ENCODE data around the gene SYT2. TPM values are rescaled to one million over a fixed set of nuclear protein-coding genes. Genes with fewer than 3 reads are reported as not detected.

The SYT2 gene
- total and polyA plus RNA-seq, 5 donors from 2014 or later: 0.05 TPM; not detected in 3

DNA sequence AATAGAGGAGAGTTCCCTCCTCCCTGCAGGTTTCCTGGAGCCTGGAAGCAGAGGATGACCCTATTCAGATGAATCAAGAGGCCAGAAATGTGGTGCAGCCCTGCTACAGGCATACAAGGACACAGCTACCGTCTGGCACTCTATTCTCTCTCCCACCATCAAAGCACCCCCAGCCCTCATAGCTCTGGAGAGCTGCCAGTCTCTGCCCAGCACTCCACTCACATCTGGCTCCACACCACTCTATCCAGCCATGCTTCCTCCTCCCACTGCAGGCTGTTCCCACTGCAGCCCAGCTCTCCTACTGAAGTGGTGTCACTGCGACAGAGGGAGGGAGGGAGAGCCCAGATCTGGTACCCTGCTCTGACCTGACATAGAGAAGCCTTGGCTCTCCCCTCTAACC lies 18.4 kb downstream of the SYT2 start:
- Mint-ChIP-seq H3K9me3 (peaks cover 0 to 6% (median 2%) of the 10 kb centered on the region in 7 donors), H3K4me3 (no peak overlapping the region), H3K27ac (no peak overlapping the region), H3K36me3 (no peaks in the 10 kb centered on the region), H3K27me3 (peaks cover 34% of the 10 kb centered on the region), H3K4me1 (no peaks in the 10 kb centered on the region)
- ATAC-seq (ENCODE audit: low read depth in 2 of 2) (no peak), DNase-seq (no peak)
- no peaks in the 10 kb centered on the region for H3K9me3 ChIP-seq (ENCODE audit: control insufficient read depth in 2 of 2, low read length in 2 of 2)
- H3K27me3 ChIP-seq (ENCODE audit: control insufficient read depth, insufficient read depth, low read length): peaks cover 8% of the 10 kb centered on the region
- no peak overlapping the region for H3K4me3 ChIP-seq (ENCODE audit: low read depth, low read length)
- H3K27ac ChIP-seq (ENCODE audit: insufficient read depth, low read length, poor library complexity, severe bottlenecking): no peak overlapping the region
- H3K4me1 ChIP-seq (ENCODE audit: control insufficient read depth, insufficient read depth, low read length, poor library complexity, severe bottlenecking): no peaks in the 10 kb centered on the region
- H3K36me3 ChIP-seq (ENCODE audit: control insufficient read depth, insufficient read depth, low read length): no peaks in the 10 kb centered on the region

GRCh38 chr1:202689493-202690342 lies 20.5 kb downstream of the SYT2 start:
- Histone ChIP-seq H3K4me3 (ENCODE audit: low read depth, low read length) (no peak overlapping the region), H3K36me3 (ENCODE audit: control insufficient read depth, insufficient read depth, low read length) (no peaks in the 10 kb centered on the region), H3K4me1 (ENCODE audit: control insufficient read depth, insufficient read depth, low read length, poor library complexity, severe bottlenecking) (no peaks in the 10 kb centered on the region), H3K27ac (ENCODE audit: insufficient read depth, low read length, poor library complexity, severe bottlenecking) (no peak overlapping the region), H3K9me3 (ENCODE audit: control insufficient read depth in 2 of 2, low read length in 2 of 2) (no peaks in the 10 kb centered on the region), H3K27me3 (ENCODE audit: control insufficient read depth, insufficient read depth, low read length) (peaks cover 9% of the 10 kb centered on the region)
- Mint-ChIP-seq H3K4me3 (no peak overlapping the region), H3K27me3 (peaks cover 23% of the 10 kb centered on the region), H3K4me1 (no peaks in the 10 kb centered on the region), H3K27ac (no peak overlapping the region), H3K36me3 (no peaks in the 10 kb centered on the region), H3K9me3 (peaks cover 0 to 5% (median 2%) of the 10 kb centered on the region in 7 donors)
- no peak for ATAC-seq (ENCODE audit: low read depth in 2 of 2)
- no peak for DNase-seq

DNA sequence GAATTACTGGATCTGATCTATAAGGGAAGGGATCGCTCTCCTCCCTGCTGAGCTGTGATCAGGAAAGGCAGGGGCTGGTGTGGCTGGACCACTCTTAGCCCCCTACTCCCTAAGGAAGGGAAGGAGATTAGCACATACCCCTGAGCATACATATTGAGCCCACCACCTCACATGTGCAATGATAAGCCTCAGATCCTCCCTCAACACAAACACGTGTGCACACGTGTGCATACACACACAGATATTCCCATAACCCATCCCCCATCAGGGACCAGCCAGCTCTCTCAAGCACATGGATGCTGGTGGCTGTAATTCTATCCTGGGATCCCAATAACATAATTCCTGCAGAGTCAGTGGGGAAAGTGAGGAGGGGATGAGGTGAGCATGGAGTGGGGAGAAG lies 21.2 kb downstream of the SYT2 start:
- Histone ChIP-seq H3K9me3 (ENCODE audit: control insufficient read depth in 2 of 2, low read length in 2 of 2) (no peaks in the 10 kb centered on the region), H3K36me3 (ENCODE audit: control insufficient read depth, insufficient read depth, low read length) (no peaks in the 10 kb centered on the region), H3K4me3 (ENCODE audit: low read depth, low read length) (no peak overlapping the region), H3K27ac (ENCODE audit: insufficient read depth, low read length, poor library complexity, severe bottlenecking) (no peak overlapping the region), H3K27me3 (ENCODE audit: control insufficient read depth, insufficient read depth, low read length) (peaks cover 6% of the 10 kb centered on the region), H3K4me1 (ENCODE audit: control insufficient read depth, insufficient read depth, low read length, poor library complexity, severe bottlenecking) (no peaks in the 10 kb centered on the region)
- no peak for ATAC-seq (ENCODE audit: low read depth in 2 of 2)
- Mint-ChIP-seq H3K4me3 (no peak overlapping the region), H3K27ac (no peak overlapping the region), H3K27me3 (peaks cover 23% of the 10 kb centered on the region), H3K4me1 (no peaks in the 10 kb centered on the region), H3K9me3 (peaks cover 0 to 5% (median 2%) of the 10 kb centered on the region in 7 donors), H3K36me3 (no peaks in the 10 kb centered on the region)
- no peak for DNase-seq

DNA sequence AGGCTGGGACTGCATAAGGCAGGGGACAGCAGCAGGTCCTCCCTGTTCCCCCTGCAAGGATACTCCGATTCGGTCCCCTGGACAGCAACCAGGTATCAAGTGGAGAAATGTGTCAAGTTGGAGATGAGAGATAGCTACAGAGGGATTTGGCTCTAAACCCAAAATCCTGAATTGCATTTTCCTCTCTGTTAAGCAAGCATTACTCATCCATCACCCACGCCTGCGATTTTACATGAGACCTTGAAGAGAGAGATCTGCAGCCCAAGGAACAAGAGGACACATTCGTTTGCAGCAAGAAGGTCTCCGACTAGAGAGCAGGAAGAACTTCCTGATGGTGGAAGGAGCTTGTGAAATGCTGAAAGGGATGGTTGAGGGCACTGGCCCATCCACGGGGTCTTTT lies 21.9 kb downstream of the SYT2 start:
- Mint-ChIP-seq H3K4me3 (no peak overlapping the region), H3K27me3 (peaks cover 18% of the 10 kb centered on the region), H3K27ac (no peak overlapping the region), H3K4me1 (no peaks in the 10 kb centered on the region), H3K9me3 (peaks cover 0 to 5% (median 2%) of the 10 kb centered on the region in 7 donors), H3K36me3 (no peaks in the 10 kb centered on the region)
- Histone ChIP-seq H3K27ac (ENCODE audit: insufficient read depth, low read length, poor library complexity, severe bottlenecking) (no peak overlapping the region), H3K27me3 (ENCODE audit: control insufficient read depth, insufficient read depth, low read length) (peaks cover 2% of the 10 kb centered on the region), H3K9me3 (ENCODE audit: control insufficient read depth in 2 of 2, low read length in 2 of 2) (no peaks in the 10 kb centered on the region), H3K36me3 (ENCODE audit: control insufficient read depth, insufficient read depth, low read length) (no peaks in the 10 kb centered on the region), H3K4me1 (ENCODE audit: control insufficient read depth, insufficient read depth, low read length, poor library complexity, severe bottlenecking) (no peaks in the 10 kb centered on the region), H3K4me3 (ENCODE audit: low read depth, low read length) (no peak overlapping the region)
- no peak for DNase-seq
- no peak for ATAC-seq (ENCODE audit: low read depth in 2 of 2)

DNA sequence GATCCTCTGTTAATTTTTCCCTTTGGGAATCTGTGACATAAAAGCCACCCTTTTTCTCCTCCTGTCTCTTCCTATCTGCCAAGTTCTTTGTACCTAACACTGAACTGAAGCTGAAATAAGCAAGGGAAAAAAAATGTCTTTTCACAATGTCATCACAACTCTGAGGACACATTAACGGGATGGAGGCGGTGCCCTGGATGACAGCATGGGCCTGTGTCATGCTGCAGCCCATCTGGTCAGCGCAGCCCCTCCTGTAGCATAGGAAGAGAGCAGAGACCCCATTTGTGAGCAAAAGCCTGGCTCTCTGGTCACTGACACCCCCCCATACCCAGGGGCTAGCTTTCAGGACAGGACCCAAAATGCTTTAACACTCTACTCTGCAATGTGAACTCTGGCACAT lies 22.5 kb downstream of the SYT2 start:
- H3K27me3 Mint-ChIP-seq: peaks cover 14% of the 10 kb centered on the region
- Histone ChIP-seq H3K9me3 (ENCODE audit: control insufficient read depth in 2 of 2, low read length in 2 of 2) (no peaks in the 10 kb centered on the region), H3K27me3 (ENCODE audit: control insufficient read depth, insufficient read depth, low read length) (peaks cover 2% of the 10 kb centered on the region), H3K27ac (ENCODE audit: insufficient read depth, low read length, poor library complexity, severe bottlenecking) (no peak overlapping the region), H3K36me3 (ENCODE audit: control insufficient read depth, insufficient read depth, low read length) (no peaks in the 10 kb centered on the region), H3K4me3 (ENCODE audit: low read depth, low read length) (no peak overlapping the region), H3K4me1 (ENCODE audit: control insufficient read depth, insufficient read depth, low read length, poor library complexity, severe bottlenecking) (no peaks in the 10 kb centered on the region)
- no peak overlapping the region for H3K27ac Mint-ChIP-seq
- peaks cover 0 to 2% (median 0%) of the 10 kb centered on the region in 7 donors for H3K9me3 Mint-ChIP-seq
- DNase-seq (no peak), ATAC-seq (ENCODE audit: low read depth in 2 of 2) (no peak)
- no peak overlapping the region for H3K4me3 Mint-ChIP-seq
- no peaks in the 10 kb centered on the region for H3K4me1 Mint-ChIP-seq
- H3K36me3 Mint-ChIP-seq: no peaks in the 10 kb centered on the region

GRCh38 chr1:202687370-202687769 lies 22.9 kb downstream of the SYT2 start:
- Histone ChIP-seq H3K27me3 (ENCODE audit: control insufficient read depth, insufficient read depth, low read length) (peaks cover 3% of the 10 kb centered on the region), H3K4me1 (ENCODE audit: control insufficient read depth, insufficient read depth, low read length, poor library complexity, severe bottlenecking) (no peaks in the 10 kb centered on the region), H3K4me3 (ENCODE audit: low read depth, low read length) (no peak overlapping the region), H3K9me3 (ENCODE audit: control insufficient read depth in 2 of 2, low read length in 2 of 2) (no peaks in the 10 kb centered on the region), H3K36me3 (ENCODE audit: control insufficient read depth, insufficient read depth, low read length) (no peaks in the 10 kb centered on the region), H3K27ac (ENCODE audit: insufficient read depth, low read length, poor library complexity, severe bottlenecking) (no peak overlapping the region)
- H3K9me3 Mint-ChIP-seq: peaks cover 0 to 2% (median 0%) of the 10 kb centered on the region in 7 donors
- H3K36me3 Mint-ChIP-seq: no peaks in the 10 kb centered on the region
- peaks cover 16% of the 10 kb centered on the region for H3K27me3 Mint-ChIP-seq
- H3K4me3 Mint-ChIP-seq: no peak overlapping the region
- H3K4me1 Mint-ChIP-seq: no peaks in the 10 kb centered on the region
- no peak overlapping the region for H3K27ac Mint-ChIP-seq
- ATAC-seq (ENCODE audit: low read depth in 2 of 2) (no peak), DNase-seq (no peak)

- Histone ChIP-seq H3K36me3 (ENCODE audit: control insufficient read depth, insufficient read depth, low read length) (no peaks in the 10 kb centered on the region), H3K4me3 (ENCODE audit: low read depth, low read length) (no peak overlapping the region), H3K9me3 (ENCODE audit: control insufficient read depth in 2 of 2, low read length in 2 of 2) (no peaks in the 10 kb centered on the region), H3K4me1 (ENCODE audit: control insufficient read depth, insufficient read depth, low read length, poor library complexity, severe bottlenecking) (no peaks in the 10 kb centered on the region), H3K27me3 (ENCODE audit: control insufficient read depth, insufficient read depth, low read length) (peaks cover 3% of the 10 kb centered on the region), H3K27ac (ENCODE audit: insufficient read depth, low read length, poor library complexity, severe bottlenecking) (no peak overlapping the region)
- Mint-ChIP-seq H3K4me1 (no peaks in the 10 kb centered on the region), H3K4me3 (no peak overlapping the region), H3K36me3 (no peaks in the 10 kb centered on the region), H3K27ac (no peak overlapping the region), H3K27me3 (peaks cover 16% of the 10 kb centered on the region), H3K9me3 (no peaks in the 10 kb centered on the region)
- ATAC-seq (ENCODE audit: low read depth in 2 of 2) (no peak), DNase-seq (no peak)
Measured at GRCh38 chr1:202685641-202686040, 24.6 kb downstream of the SYT2 start.

GRCh38 chr1:202684716-202685115 lies 25.5 kb downstream of the SYT2 start:
- no peaks in the 10 kb centered on the region for H3K9me3 Mint-ChIP-seq
- no peaks in the 10 kb centered on the region for H3K4me1 Mint-ChIP-seq
- Histone ChIP-seq H3K36me3 (ENCODE audit: control insufficient read depth, insufficient read depth, low read length) (no peaks in the 10 kb centered on the region), H3K27me3 (ENCODE audit: control insufficient read depth, insufficient read depth, low read length) (peaks cover 3% of the 10 kb centered on the region), H3K9me3 (ENCODE audit: control insufficient read depth in 2 of 2, low read length in 2 of 2) (no peaks in the 10 kb centered on the region), H3K4me1 (ENCODE audit: control insufficient read depth, insufficient read depth, low read length, poor library complexity, severe bottlenecking) (no peaks in the 10 kb centered on the region), H3K27ac (ENCODE audit: insufficient read depth, low read length, poor library complexity, severe bottlenecking) (no peak overlapping the region), H3K4me3 (ENCODE audit: low read depth, low read length) (no peak overlapping the region)
- no peaks in the 10 kb centered on the region for H3K36me3 Mint-ChIP-seq
- no peak for DNase-seq
- ATAC-seq (ENCODE audit: low read depth in 2 of 2): no peak
- H3K4me3 Mint-ChIP-seq: no peak overlapping the region
- no peak overlapping the region for H3K27ac Mint-ChIP-seq
- H3K27me3 Mint-ChIP-seq: peaks cover 17% of the 10 kb centered on the region

All from CD4-positive, CD25-positive, alpha-beta regulatory T cell (primary cell).